K562 treated with DMSO at 1 percent for 12 hours (cell line): ENCODE measurements around the gene JUP. TPM values are rescaled to one million over a fixed set of nuclear protein-coding genes. Genes with fewer than 3 reads are reported as not detected.

Source experiments
- total RNA-seq: library from RNA; unstranded; fragments of 300-600 nt; gene quantifications from 2 replicates; pipeline ENCODE4 v1.2.3, GENCODE V29; 2022; ENCODE audit not compliant: insufficient read depth

Gene JUP
- 157 and 245 TPM in 2 replicates for total RNA-seq

GRCh38 chr17:41786227-41787020 is at the start of gene JUP:
JUP (minus strand) TSS chr17:41786711; CDS start chr17:41771854, 14,857 bp downstream.

GRCh38 chr17:41835800-41836549 is 49.5 kb upstream of the JUP start, which contains the start of gene NT5C3B:
NT5C3B (minus strand) TSS chr17:41836232; CDS start chr17:41836193, 39 bp downstream.

GRCh38 chr17:41812381-41813151 is 26.1 kb upstream of the JUP start, which contains the start of gene FKBP10:
FKBP10 (plus strand) TSS chr17:41813004; CDS start chr17:41813035, 31 bp downstream.

GRCh38 chr17:41811549-41812380 is 25.3 kb upstream of the JUP start, which contains the start of gene P3H4:
P3H4 (minus strand) TSS chr17:41811949; CDS start chr17:41811915, 34 bp downstream.

GRCh38 chr17:41734139-41734948 is 52.2 kb downstream of the JUP start, which contains the start of gene HAP1:
HAP1 (minus strand) TSS chr17:41734643; CDS start chr17:41734634, 9 bp downstream.

GRCh38 chr17:41711669-41712400 is 74.7 kb downstream of the JUP start, which contains the start of gene GAST:
GAST (plus strand) TSS chr17:41712331; CDS start chr17:41715437, 3,106 bp downstream.

Other genes starting within 250 kb of the JUP start
- gene KRT9, start 214.7 kb downstream of the JUP start, total RNA-seq: not detected in 2 replicates
- not detected in 2 replicates for gene KRT14, start 199.8 kb downstream of the JUP start, total RNA-seq
- gene KRT16, start 173.9 kb downstream of the JUP start, total RNA-seq: not detected in 2 replicates
- not detected in 2 replicates for gene KRT17, start 162.1 kb downstream of the JUP start, total RNA-seq
- 1,324 and 1,369 TPM in 2 replicates for gene EIF1, start 97.8 kb downstream of the JUP start, total RNA-seq
- gene GAST, start 74.4 kb downstream of the JUP start, total RNA-seq: not detected in 2 replicates
- gene HAP1, start 52.1 kb downstream of the JUP start, total RNA-seq: not detected in 2 replicates
- gene P3H4, start 25.2 kb upstream of the JUP start, total RNA-seq: 2.8 and 4.4 TPM in 2 replicates
- gene FKBP10, start 26.3 kb upstream of the JUP start, total RNA-seq: 0.90 and 3.6 TPM in 2 replicates
- gene NT5C3B, start 49.5 kb upstream of the JUP start, total RNA-seq: 83.3 and 95.7 TPM in 2 replicates
- gene KLHL10, start 51.1 kb upstream of the JUP start, total RNA-seq: not detected in 2 replicates
- gene KLHL11, start 78.7 kb upstream of the JUP start, total RNA-seq: 2.3 and 6.1 TPM in 2 replicates
- gene ACLY, start 132.2 kb upstream of the JUP start, total RNA-seq: 42.0 and 106 TPM in 2 replicates
- gene ODAD4, start 143.9 kb upstream of the JUP start, total RNA-seq: 0.36 and 1.4 TPM in 2 replicates
- 34.5 and 50.2 TPM in 2 replicates for gene CNP, start 180.1 kb upstream of the JUP start, total RNA-seq
- 88.5 and 114 TPM in 2 replicates for gene DNAJC7, start 230.7 kb upstream of the JUP start, total RNA-seq
- 60.7 and 119 TPM in 2 replicates for gene NKIRAS2, start 233.4 kb upstream of the JUP start, total RNA-seq